ENCODE measurements around the gene CYP4A11.
"Not testable (repeated sequence)": the region's sequence is repeated elsewhere in the genome, so short reads cannot be mapped to it uniquely, and the experiment has no call there.

CYP4A11 gene

DNA sequence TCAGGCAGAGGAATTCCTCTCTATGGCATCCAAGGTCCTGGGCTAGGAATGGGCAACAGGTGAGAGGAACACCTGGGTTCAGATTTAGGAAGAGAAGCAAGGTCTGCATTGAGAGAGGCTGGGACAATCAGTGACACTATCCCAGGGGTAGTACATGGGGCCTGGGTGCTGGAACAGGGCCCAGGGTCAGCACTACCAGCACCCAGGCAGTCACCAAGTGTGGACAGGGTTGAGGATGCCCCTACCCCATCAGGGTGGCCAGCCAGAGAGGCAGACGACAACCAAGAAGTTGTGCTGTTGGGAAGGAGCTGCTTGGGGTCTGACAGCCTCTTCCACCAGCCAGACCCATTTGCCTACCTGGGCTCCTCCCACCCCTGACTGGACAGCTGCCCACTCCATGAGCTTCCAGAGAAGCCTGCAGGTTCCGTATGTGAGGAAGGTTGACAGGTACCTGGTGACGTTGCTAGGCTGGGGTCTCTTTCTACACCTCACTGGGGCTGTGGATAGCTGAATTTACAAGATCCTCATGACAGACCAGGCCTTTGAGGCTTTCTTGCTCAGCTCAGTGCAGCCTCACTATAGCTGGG is 13.9 kb downstream of the CYP4A11 start:
- Histone ChIP-seq H3K27ac (ENCODE audit: low read depth, low read length) (no peak overlapping the region), H3K4me1 (ENCODE audit: control insufficient read depth in 1 of 2, insufficient read depth in 2 of 2, low read length in 2 of 2) (no peaks in the 10 kb centered on the region), H3K9me3 (ENCODE audit: control insufficient read depth in 1 of 2, low read length in 2 of 2) (no peaks in the 10 kb centered on the region), H3K36me3 (ENCODE audit: control insufficient read depth in 1 of 2, insufficient read depth in 2 of 2, low read length in 2 of 2) (no peaks in the 10 kb centered on the region), H3K27me3 (ENCODE audit: control insufficient read depth in 1 of 2, insufficient read depth in 2 of 2, low read length in 2 of 2) (no peaks in the 10 kb centered on the region), H3K9ac (ENCODE audit: low read depth in 1 of 2, low read length in 2 of 2) (no peak overlapping the region), H3K4me3 (ENCODE audit: low read depth in 1 of 2, low read length in 2 of 2) (no peak overlapping the region)

DNA sequence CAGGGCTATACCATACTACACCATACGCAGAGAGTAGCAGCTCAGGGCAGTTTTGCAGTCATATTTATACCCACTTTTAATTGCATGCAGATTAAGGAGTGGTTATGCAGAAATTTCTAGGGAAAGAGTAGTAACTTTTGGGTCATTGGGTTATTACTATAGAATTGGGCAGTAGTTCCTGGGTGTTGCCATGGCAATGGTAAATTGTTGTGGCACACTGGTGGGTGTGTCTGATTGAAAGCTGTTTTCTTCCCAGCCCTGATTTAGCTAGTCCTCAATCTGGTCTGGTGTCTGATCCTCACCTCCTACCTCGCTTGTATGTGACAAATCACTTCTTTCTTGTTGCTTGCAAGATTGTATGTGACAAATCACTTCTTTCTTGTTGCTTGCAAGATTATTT is 30.5 kb downstream of the CYP4A11 start:
- Histone ChIP-seq H3K27me3 (ENCODE audit: control insufficient read depth in 1 of 2, insufficient read depth in 2 of 2, low read length in 2 of 2) (no peaks in the 10 kb centered on the region), H3K4me1 (ENCODE audit: control insufficient read depth in 1 of 2, insufficient read depth in 2 of 2, low read length in 2 of 2) (no peaks in the 10 kb centered on the region), H3K36me3 (ENCODE audit: control insufficient read depth in 1 of 2, insufficient read depth in 2 of 2, low read length in 2 of 2) (no peaks in the 10 kb centered on the region), H3K27ac (ENCODE audit: low read depth, low read length) (no peak overlapping the region), H3K9me3 (ENCODE audit: control insufficient read depth in 1 of 2, low read length in 2 of 2) (no peaks in the 10 kb centered on the region), H3K4me3 (ENCODE audit: low read depth in 1 of 2, low read length in 2 of 2) (no peak overlapping the region), H3K9ac (ENCODE audit: low read depth in 1 of 2, low read length in 2 of 2) (no peak overlapping the region)

DNA sequence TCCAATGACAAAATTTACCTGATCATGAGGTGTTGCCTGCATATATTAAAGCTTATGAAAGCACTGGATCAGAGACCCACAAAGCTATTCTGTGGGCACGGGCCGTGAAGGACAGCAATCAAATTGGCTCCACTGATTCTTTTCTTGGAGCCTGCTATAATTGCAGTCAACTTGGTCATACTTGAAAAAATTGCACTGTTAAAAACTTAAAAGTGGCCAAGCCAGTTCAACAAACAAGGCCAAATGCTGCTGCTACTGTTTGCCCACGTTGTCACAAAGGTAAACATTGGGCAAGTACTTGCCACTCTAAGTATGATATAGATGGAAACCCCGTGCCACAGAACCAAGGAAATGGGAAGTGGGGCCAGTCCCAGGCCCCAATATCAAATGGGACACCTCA is 37.8 kb downstream of the CYP4A11 start:
- Histone ChIP-seq H3K36me3 (ENCODE audit: control insufficient read depth in 1 of 2, insufficient read depth in 2 of 2, low read length in 2 of 2) (no peaks in the 10 kb centered on the region), H3K9me3 (ENCODE audit: control insufficient read depth in 1 of 2, low read length in 2 of 2) (no peaks in the 10 kb centered on the region), H3K27me3 (ENCODE audit: control insufficient read depth in 1 of 2, insufficient read depth in 2 of 2, low read length in 2 of 2) (no peaks in the 10 kb centered on the region), H3K27ac (ENCODE audit: low read depth, low read length) (no peak overlapping the region), H3K4me3 (ENCODE audit: low read depth in 1 of 2, low read length in 2 of 2) (no peak overlapping the region), H3K4me1 (ENCODE audit: control insufficient read depth in 1 of 2, insufficient read depth in 2 of 2, low read length in 2 of 2) (no peaks in the 10 kb centered on the region), H3K9ac (ENCODE audit: low read depth in 1 of 2, low read length in 2 of 2) (no peak overlapping the region)

DNA sequence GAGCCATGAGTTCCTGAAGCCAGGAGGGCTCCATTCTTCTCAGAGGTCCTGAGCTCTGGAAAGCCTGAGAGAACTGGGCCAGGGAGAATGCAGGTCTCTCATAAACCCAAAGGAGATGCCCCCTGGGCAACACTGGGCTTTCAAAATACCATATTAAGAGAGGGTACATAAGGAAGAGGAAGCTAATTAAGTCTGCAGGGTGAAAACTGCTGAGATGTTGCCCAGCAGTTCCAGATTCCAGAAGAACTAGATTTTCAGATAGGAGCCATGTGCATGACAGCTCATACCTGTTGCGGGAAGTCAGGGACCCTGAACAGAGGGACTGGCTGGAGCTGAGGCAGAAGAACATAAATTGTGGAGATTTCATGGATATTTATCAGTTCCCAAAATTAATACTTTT is 40.9 kb downstream of the CYP4A11 start:
- Histone ChIP-seq H3K27me3 (ENCODE audit: control insufficient read depth in 1 of 2, insufficient read depth in 2 of 2, low read length in 2 of 2) (no peaks in the 10 kb centered on the region), H3K27ac (ENCODE audit: low read depth, low read length) (no peak overlapping the region), H3K9me3 (ENCODE audit: control insufficient read depth in 1 of 2, low read length in 2 of 2) (no peaks in the 10 kb centered on the region), H3K4me1 (ENCODE audit: control insufficient read depth in 1 of 2, insufficient read depth in 2 of 2, low read length in 2 of 2) (no peaks in the 10 kb centered on the region), H3K9ac (ENCODE audit: low read depth in 1 of 2, low read length in 2 of 2) (no peak overlapping the region), H3K4me3 (ENCODE audit: low read depth in 1 of 2, low read length in 2 of 2) (no peak overlapping the region), H3K36me3 (ENCODE audit: control insufficient read depth in 1 of 2, insufficient read depth in 2 of 2, low read length in 2 of 2) (no peaks in the 10 kb centered on the region)

DNA sequence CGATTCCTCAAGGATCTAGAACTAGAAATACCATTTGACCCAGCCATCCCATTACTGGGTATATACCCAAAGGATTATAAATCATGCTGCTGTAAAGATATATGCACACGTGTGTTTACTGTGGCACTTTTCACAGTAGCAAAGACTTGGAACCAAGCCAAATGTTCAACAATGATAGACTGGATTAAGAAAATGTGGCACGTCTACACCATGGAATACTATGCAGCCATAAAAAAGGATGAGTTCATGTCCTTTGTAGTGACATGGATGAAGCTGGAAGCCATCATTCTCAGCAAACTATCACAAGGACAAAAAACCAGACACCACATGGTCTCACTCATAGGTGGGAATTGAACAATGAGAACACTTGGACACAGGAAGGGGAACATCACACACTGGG is 59.6 kb downstream of the CYP4A11 start:
- H3K27me3 ChIP-seq (ENCODE audit: control insufficient read depth in 1 of 2, insufficient read depth in 2 of 2, low read length in 2 of 2); H3K4me1 ChIP-seq (ENCODE audit: control insufficient read depth in 1 of 2, insufficient read depth in 2 of 2, low read length in 2 of 2); H3K36me3 ChIP-seq (ENCODE audit: control insufficient read depth in 1 of 2, insufficient read depth in 2 of 2, low read length in 2 of 2); H3K27ac ChIP-seq (ENCODE audit: low read depth, low read length); H3K9me3 ChIP-seq (ENCODE audit: control insufficient read depth in 1 of 2, low read length in 2 of 2); H3K4me3 ChIP-seq (ENCODE audit: low read depth in 1 of 2, low read length in 2 of 2); H3K9ac ChIP-seq (ENCODE audit: low read depth in 1 of 2, low read length in 2 of 2): not testable (repeated sequence)
